ENCODE data around the gene CDIP1. TPM values are rescaled to one million over a fixed set of nuclear protein-coding genes. Genes with fewer than 3 reads are reported as not detected.
A peak's percentile ranks its signal among the peaks of the same experiment; 100 is the strongest.
"Not testable (repeated sequence)": the region's sequence is repeated elsewhere in the genome, so short reads cannot be mapped to it uniquely, and the experiment has no call there.

CDIP1 gene
- 14.1 and 21.8 TPM in 2 replicates for total RNA-seq (2014; rRNA removed; shearing (Covaris generic))
- 23.1 and 24.3 TPM in 2 replicates for polyA plus RNA-seq (2015; cell fraction: cytosol; rRNA removed)
- 13.2 and 13.9 TPM in 2 replicates for polyA plus RNA-seq (2015; cell fraction: nucleus; rRNA removed)

DNA sequence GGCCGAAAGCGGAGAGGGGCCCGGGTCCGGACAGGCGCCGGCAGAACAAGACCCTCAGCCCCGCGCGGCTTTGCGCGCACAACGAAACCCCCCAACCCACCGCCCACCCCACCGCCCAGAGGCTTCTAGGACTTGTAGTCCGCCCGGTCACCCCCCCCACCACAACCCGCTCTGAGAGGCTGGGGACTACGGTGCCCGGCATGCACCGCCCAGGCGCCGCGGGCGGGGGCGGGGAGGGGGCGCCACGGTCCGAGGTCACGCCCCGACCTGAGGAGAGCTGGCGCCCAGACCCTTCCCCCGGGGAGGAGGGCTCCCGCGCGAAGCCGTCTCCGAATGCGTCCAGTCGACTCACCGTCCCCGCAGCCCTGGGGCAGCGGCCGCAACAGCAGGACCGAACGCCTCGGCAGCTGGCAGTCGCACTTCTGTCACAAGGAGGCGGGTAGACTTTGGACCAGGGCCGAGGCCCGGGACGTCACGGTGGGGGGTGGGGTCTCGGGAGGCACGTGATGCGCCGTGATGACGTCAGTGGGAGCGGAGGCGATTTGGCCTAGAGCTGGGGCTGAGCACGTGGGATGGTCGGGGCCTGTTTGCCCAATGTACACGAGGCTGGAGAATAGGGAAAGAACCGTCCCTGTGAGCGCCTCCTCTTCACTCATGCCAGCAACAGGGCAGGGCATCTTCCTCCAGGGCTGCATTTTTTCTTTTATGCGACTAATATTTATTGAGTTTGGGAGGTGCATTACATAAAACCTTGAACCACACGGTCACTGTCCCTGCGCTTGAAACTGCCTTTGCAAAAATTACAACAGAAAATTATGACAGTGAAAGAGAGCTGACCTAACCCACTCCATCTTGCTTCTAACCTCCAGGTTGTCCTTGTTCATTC, at the start of gene CDIP1:
Gene CDIP1 (minus strand): TSS at position 424 of the 886 bp plus-strand sequence. CDS start 24,643 bp downstream, outside the sequence.
- peak; percentile 94 for DNase-seq (ENCODE audit: low read depth)

DNA sequence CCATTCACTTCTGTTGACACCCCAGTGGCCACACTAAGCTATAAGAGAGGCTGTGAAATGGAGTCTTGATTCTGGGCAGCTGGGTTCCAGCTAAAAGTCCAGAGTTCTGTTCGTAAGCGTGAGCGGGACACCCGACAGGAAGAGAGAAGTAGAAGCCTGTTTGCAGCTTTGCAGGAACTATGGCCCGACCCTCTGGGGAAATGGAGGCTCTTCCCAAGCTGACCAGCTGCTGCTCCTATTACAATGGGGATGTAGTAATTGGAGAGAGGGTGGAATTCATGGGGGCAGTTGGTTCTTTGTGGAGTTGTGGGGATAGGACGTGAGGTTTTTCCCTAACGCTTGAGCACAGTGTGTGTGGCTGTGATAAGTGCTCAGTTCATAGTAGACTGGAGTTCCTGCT, 47.7 kb upstream of the CDIP1 start:
- DNase-seq (ENCODE audit: low read depth): no peak

DNA sequence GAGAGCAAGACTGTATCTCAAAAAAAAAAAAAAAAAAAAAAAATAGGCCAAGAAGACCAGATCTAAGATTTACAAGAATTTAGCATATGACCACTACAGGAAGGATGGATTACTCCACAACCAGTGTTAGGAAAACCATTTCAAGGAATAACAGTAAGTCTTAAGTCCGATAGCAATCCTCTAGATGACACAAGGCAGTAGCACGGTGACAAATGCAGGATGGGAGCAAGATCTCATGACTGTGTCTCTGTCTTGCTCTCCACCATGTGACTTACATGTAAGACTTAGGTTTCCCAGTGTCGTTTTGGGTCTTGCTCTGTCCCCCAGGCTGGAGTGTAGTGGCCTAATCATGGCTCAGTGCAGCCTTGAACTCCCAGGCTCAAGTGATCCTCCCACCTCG, 45.3 kb upstream of the CDIP1 start:
- DNase-seq (ENCODE audit: low read depth): no peak

DNA sequence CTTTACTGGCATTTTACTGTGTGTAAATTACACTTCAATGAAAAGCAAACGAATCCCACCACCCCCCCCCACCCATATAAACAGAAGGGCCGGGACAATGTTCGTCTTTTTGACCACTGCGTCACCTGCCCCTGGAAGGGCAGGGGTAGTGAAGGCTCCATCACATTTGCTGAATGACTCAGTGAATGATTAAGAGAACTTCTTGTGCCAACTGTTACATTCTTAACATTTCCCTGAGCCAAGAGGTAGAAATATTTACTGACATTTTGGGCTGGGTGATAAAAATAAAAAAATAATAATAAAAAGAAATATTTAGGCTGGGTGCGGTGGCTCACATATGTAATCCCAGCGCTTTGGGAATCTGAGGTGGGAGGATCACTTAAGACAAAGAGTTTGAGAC, 41.7 kb upstream of the CDIP1 start:
- DNase-seq (ENCODE audit: low read depth): peak; percentile 18

DNA sequence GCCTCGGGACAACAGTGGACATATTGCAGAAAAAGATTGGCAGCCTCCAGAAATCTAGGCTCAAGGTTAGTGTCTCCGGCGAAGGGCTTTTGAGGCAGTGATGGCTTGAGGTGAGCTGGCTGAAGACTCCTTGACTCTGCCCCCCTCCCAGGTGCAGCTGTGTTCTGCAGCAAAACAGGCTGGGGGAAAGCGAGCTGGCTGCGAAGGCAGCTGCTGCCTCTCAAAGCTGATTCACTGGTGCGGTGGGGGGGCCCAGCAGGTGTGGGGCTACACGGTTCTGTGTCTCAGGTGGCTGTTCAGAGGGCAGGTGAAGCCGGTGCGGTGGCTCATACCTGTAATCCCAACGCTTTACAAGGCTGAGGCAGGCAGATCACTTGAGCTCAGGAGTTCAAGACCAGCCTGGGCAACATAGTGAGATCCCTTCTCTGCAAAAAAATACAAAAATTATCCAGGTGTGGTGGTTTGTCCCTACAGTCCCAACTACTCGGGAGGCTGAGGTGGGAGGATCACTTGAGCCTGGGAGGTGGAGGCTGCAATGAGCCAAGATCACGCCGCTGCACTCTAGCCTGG, 40.5 kb upstream of the CDIP1 start:
- no peak for DNase-seq (ENCODE audit: low read depth)

DNA sequence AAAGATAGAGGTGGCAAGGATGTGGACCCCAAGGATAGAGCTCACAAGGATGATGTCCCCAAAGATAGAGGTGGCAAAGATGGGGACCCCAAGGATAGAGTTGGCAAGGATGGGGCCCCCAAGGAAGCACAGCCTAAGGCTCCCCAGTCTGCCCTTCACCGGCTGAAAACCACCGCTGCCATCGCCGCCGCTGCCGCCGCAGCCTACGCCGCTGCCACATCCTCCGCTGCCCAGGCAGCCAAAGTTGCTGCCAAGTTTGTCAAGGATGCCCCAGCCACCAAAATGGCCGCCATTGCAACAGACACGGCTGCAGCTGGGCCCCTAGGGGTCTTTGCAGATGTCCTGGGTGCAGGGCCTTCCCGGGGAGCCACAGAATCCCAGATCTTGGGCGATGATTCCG, 37.4 kb upstream of the CDIP1 start:
- no peak for DNase-seq (ENCODE audit: low read depth)

DNA sequence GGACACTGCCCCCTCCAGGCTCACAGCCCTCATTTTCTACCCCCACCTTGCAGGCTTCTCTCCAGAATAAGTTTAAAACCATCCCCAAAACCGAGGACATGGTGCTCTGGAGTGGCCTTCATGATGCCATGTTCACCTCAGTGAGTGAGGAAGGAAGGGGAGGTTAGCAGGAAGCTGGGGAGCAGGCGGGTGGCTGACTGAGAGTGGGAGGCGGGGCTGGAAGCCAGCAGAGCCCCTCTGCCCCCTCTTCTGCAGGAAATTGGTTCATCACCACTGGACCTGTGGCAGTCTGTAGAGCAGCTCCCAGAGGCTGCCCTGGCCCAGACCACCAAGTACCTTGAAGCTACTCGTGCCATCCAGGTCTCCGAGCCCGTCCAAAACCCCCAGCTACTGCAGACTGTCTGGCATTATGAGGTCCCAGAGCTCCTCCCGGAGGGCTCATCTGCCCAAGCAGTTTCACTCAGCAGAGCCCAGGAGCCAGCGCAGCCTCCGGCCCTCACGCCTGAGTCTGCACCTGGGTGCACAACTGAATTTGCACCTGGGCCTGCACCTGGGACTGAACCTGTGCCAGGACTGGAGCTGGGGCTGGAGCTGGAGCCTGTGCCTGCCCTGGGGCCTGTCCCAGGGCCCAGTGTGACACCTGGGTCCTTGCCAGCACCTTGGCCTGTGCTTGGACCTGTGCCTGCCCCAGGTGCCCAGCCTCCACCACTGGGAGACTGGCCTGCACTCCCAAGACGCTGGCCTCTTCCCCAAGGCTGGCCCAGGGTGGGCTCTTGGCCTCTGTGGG, 36.5 kb upstream of the CDIP1 start:
- DNase-seq (ENCODE audit: low read depth): no peak

DNA sequence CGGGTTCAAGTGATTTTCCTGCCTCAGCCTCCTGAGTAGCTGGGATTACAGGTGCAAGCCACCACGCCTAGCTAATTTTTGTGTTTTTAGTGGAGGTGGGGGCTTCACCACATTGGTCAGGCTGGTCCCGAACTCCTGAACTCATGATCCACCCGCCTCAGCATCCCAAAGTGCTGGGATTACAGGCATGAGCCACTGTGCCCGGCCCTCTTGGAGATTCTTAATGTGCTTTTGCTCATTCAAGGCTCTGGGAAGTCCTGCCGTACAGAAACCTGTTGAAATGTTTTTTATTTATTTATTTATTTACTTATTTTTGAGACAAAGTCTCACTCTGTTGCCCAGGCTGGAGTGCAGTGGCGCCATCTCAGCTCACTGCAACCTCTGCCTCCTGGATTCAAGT, 35.4 kb upstream of the CDIP1 start:
- DNase-seq (ENCODE audit: low read depth): not testable (repeated sequence)

DNA sequence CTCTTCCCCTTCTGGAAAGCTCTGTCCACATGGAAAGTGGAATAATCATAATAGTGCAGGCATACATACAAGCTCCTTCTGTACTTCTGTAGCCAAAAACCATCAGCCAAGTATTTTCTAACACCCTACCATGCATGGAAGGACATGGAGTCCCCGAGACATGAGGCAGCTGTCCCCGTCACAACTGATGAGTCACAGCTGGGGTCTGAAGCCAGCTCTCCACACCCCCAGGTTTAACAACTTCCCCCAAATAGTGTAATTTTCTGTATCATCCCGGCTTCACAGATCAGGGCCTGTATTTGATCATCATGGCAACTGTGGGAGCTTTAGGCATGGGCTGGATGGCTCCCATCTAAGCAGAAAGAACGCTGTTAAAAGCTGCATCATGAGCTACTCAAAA, 34.1 kb upstream of the CDIP1 start:
- DNase-seq (ENCODE audit: low read depth): no peak

DNA sequence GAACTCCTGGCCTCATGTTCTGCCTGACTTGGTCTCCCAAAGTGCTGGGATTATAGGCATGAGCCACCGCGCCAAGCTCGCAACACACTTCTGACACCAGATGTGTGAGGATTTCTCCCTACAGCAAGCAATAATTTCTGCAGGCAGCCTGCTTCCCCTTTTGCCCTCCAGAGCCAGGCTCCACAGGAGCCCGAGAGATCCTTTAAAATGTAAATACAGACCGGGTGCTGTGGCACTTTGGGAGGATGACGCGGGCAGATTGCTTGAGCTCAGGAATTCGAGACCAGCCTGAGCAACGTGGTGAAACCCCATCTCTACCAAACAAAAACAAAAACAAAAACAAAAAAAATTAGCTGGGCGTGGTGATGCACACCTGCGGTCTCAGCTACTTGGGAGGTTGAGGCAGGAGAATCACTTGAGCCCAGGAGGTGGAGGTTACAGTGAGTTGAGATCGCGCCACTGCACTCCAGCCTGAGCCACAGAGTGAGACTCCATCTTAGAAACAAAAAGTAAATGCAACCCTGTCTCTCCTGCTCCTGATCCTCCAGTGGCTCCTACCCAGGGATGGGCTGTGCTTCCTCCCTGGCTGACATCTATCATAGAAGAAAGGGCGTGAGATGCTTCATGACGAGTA, 32.2 kb upstream of the CDIP1 start:
- no peak for DNase-seq (ENCODE audit: low read depth)

DNA sequence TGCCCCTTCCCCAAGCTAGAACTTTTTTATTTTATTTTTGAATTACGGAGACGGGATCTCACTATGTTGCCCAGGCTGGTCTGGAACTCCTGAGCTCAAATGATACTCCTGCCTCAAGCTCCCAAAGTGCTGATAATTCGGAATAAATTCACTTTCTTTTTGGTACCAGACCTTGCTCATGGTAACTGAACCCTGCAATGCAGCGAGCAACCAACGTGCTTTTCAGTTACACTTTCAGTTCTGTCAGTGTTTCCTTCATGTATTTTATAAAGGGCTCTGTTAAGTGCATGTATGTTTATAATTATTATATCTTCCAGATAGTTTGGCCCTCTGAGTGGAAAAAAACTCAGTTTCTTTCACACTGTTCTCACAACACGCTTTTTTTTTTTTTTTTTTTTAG, 31.5 kb upstream of the CDIP1 start:
- no peak for DNase-seq (ENCODE audit: low read depth)

DNA sequence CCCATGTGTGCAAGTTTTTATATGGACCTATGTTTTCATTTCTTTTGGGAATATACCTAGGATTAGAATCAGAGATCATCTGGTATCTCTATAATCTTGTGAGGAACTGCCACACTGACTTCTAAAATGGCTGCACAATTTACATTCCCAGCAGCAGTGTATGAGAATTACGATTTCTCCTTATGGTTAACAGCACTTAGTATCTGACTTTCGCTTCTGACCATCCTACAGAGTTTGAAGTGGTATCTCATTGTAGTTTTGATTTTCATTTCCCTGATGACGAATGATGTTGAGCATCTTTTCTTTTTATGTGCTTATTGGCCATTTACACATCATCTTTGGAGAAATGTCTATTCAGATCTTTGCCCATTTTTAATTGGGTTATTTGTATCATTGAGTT, 27.6 kb upstream of the CDIP1 start:
- no peak for DNase-seq (ENCODE audit: low read depth)

DNA sequence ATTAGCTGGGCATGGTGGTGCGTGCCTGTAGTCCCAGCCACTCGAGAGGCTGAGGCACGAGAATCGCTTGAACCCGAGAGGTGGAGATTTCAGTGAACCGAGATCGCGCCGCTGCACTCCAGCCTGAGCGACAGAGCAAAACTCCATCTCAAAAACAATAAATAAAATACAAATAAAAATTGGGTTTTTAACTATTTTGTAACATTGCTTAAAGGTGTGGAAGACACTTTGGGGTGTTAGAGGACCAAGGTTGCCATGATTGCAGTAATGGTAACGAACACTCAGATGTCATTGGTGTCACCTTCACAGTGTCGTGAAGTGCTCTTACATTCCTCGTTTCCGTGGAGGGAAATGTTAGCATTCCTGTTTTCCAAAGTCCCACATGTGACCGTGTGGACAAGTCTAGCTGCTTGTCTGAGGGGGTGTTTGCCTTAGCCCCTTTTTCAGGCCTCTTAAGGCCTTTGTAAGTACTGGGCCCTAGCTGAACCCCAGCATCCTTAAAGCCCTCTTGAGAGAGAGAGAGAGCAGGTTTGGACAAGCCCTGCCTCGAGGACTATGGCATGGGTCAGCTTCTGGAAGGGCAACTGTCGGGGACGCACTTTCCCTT, 26.2 kb upstream of the CDIP1 start:
- DNase-seq (ENCODE audit: low read depth): no peak

DNA sequence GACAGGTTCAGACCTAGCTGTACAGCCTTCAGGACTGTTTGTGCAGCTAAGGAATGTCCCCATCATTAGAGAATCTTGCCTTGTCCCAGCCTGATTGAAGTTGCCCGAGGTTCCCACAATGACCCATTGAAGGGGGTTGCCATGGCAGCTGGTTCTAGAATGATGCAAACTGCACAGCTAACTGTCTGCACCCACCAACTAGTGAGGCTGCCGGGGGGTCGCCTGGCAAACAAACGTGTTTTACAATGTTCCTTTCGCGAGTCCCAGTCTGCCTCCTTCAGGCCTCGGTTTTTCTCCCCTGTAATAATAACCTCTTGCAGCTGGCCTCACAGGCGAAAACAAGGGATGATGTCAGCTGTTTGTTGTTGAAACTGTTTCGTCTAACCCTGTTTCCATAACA, 23.0 kb upstream of the CDIP1 start:
- DNase-seq (ENCODE audit: low read depth): no peak

DNA sequence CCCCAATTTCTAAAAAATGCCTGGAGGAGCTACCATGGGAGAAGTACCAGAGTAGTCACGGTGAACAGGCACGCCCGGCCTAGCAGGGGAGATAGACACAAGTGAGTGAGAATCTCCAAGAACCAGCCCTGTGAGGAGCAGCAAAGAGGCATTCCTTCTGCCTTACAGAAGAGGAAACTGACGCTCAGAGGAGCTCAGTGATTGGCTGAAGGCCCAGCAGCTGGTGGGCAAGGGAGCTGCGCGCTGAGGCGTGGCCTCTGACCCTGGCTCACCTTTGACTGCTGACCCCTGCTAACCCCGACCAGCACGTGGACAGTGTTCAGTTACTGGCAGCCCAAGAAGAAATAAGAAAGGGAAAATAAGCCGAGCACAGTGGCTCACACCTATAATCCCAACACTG, 19.4 kb upstream of the CDIP1 start:
- no peak for DNase-seq (ENCODE audit: low read depth)

DNA sequence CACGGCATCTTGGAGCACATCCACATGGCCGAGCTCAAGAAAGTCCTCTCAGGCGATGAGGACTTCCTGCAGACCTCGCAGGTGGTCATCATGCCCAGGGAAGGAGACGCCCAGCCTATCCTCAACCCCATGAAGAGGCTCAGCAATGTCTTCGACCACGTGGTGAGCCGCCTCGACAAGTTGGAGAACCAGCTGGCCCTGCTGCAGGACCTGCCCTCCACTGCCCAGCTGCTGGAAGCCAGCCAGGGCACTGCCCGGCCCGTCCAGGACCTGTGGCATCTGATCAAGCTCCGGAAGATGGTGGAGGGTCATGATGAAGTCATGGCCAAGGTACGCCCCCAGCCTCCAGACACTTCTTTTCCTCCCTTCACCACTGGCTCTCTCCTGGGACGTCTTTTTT, 18.0 kb upstream of the CDIP1 start:
- no peak for DNase-seq (ENCODE audit: low read depth)

DNA sequence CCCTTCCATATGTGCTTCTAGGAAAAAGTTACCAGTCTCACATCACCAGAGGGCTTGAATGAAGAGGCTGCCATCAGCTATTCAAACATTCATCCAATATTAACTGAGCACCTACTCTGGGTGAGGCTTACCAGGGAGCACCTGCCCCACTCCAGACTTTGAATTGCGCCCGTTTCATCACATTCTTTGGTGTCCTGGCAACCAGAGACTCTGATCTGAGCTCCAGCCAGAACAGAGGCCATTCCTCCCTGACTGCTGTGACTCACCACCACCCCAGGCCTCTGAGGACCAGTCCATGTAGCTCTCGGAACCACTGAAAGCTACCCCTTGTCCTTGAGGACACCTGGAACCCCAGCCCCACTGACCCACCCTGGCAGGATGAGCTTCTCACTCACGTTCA, 17.5 kb upstream of the CDIP1 start, which contains the start of gene C16orf96:
Gene C16orf96 (plus strand): TSS at position 229 of the 400 bp plus-strand sequence. CDS start 150 bp downstream, at position 379.
- DNase-seq (ENCODE audit: low read depth): peak; percentile 23

DNA sequence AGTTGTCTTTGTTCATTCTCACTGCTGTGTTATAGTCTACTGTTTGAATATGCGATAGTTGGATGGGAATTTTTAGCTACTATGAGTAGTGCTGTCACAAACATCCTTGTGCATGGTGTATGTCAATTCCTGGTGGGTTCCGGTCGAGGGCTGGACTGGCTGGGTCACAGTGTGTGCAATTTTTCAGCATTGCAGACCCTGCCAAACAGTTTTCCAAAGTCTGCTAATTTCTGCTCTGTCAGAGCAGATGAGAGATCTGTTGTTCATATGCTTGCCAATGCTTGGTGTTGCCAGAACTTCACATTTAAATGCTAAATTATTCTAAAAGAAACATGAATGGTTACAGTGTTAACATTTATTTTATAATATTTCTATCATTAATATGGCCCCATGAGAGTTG, 14.0 kb upstream of the CDIP1 start:
- no peak for DNase-seq (ENCODE audit: low read depth)

DNA sequence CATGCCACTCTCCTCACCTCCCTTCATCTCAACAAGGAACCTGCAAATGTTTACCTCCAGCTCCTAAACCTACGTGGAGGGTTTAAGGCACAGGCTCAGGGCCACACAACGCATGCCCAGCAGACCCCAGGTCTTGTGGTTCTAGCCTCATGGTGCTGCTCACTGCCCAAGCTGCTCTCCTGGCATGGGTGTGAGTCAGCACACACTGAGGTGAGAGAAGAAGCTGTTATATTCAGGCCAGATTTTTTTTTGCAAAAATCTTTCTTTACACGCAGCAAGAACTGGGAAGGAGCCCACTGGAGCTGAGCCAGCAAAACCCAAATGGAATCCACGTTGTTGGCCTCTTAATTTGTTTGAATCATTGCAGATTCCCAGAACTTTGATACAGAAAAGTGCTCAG, 12.0 kb upstream of the CDIP1 start:
- no peak for DNase-seq (ENCODE audit: low read depth)

DNA sequence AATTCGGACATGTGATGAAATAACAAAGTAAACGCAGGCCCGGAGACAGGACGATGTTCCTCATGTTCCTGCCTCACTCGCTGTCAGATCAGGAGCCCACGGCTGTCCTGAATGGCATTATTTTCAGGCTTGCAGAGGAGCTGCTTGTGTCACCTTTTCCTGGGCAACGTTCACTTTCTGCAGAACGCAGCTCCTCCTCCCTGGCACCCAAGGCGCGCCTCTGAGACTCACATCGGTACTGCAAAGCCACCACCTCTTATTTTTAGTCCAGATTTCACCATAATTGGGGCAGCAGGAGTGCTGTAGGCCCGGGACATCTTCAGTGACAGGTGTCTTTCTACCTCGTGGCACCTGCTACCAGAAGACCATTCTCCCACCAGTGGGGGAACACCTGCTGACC, 9.6 kb upstream of the CDIP1 start:
- DNase-seq (ENCODE audit: low read depth): no peak

DNA sequence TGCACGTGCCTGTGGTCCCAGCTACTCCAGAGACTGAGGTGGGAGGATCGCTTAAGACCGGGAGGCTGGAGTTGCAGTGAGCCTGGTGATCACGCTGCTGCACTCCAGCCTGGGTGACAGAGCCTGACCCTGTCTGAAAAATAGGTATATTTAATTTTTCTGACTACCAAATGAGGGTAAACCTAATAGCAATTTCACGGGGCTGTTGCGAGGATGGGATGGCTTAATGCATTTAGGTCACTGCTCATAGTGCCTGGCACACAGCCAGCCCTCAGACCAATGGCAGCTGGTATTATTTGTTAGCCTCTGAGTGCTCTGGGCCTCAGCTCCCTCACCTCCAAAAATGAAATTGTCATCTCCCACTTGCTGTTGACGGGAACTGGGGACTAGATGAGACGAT, 5.9 kb upstream of the CDIP1 start:
- DNase-seq (ENCODE audit: low read depth): no peak
